ENCODE measurements around the gene SERPIND1. TPM values are rescaled to one million over a fixed set of nuclear protein-coding genes. Genes with fewer than 3 reads are reported as not detected.
"Not testable (repeated sequence)": the region's sequence is repeated elsewhere in the genome, so short reads cannot be mapped to it uniquely, and the experiment has no call there.

Gene SERPIND1
- total RNA-seq, 4 donors from 2014 or later: not detected

GRCh38 chr22:20729194-20729593 lies 44.7 kb upstream of the SERPIND1 start:
- TF ChIP-seq POLR2A (IDR thresholded peaks at IDR 0.05) (no peak), CTCF (IDR thresholded peaks at IDR 0.05) (no peak)
- Histone ChIP-seq H3K4me3 (no peak overlapping the region), H3K36me3 (peaks cover 0 to 64% (median 0%) of the 10 kb centered on the region in 3 donors), H3K4me1 (no peaks in the 10 kb centered on the region), H3K27me3 (no peaks in the 10 kb centered on the region), H3K9me3 (no peaks in the 10 kb centered on the region), H3K27ac (no peak overlapping the region)
- no peak for DNase-seq

GRCh38 chr22:20732431-20732830 lies 41.5 kb upstream of the SERPIND1 start:
- H3K4me3 ChIP-seq, DNase-seq, H3K4me1 ChIP-seq, H3K27ac ChIP-seq, H3K27me3 ChIP-seq, H3K9me3 ChIP-seq: not testable (repeated sequence)
- peaks cover 0 to 35% (median 0%) of the 10 kb centered on the region in 3 donors for H3K36me3 ChIP-seq

- H3K36me3 ChIP-seq: peaks cover 0 to 21% (median 0%) of the 10 kb centered on the region in 3 donors
- not testable (repeated sequence) for H3K9me3 ChIP-seq, H3K27ac ChIP-seq, DNase-seq, H3K4me3 ChIP-seq, H3K4me1 ChIP-seq, H3K27me3 ChIP-seq
These were observed 38.4 kb upstream of the SERPIND1 start for GRCh38 chr22:20735356-20736162.

- H3K27ac ChIP-seq, DNase-seq: not testable (repeated sequence)
These were observed 37.0 kb upstream of the SERPIND1 start for GRCh38 chr22:20736891-20737290.

GRCh38 chr22:20738394-20739089 lies 35.4 kb upstream of the SERPIND1 start:
- H3K36me3 ChIP-seq: peaks cover 0 to 41% (median 4%) of the 10 kb centered on the region in 3 donors
- TF ChIP-seq CTCF (IDR thresholded peaks at IDR 0.05): no peak
- TF ChIP-seq POLR2A (IDR thresholded peaks at IDR 0.05): no peak
- H3K27ac ChIP-seq: no peak overlapping the region
- no peak for DNase-seq
- H3K4me1 ChIP-seq: no peaks in the 10 kb centered on the region
- peaks cover 0 to 4% (median 0%) of the 10 kb centered on the region in 4 donors for H3K9me3 ChIP-seq
- no peak overlapping the region for H3K4me3 ChIP-seq
- H3K27me3 ChIP-seq: no peaks in the 10 kb centered on the region

More at GRCh38 chr22:20736891-20737290, 37.0 kb upstream of the SERPIND1 start:
- not testable (repeated sequence) for H3K27me3 ChIP-seq, H3K9me3 ChIP-seq, H3K4me1 ChIP-seq, H3K4me3 ChIP-seq
- H3K36me3 ChIP-seq: peaks cover 0 to 34% (median 4%) of the 10 kb centered on the region in 3 donors

GRCh38 chr22:20740222-20740951 lies 33.5 kb upstream of the SERPIND1 start:
- peaks cover 0 to 4% (median 0%) of the 10 kb centered on the region in 4 donors for H3K9me3 ChIP-seq
- no peaks in the 10 kb centered on the region for H3K4me1 ChIP-seq
- H3K4me3 ChIP-seq: no peak overlapping the region
- DNase-seq: no peak
- H3K36me3 ChIP-seq: peaks cover 0 to 60% (median 4%) of the 10 kb centered on the region in 3 donors
- H3K27me3 ChIP-seq: no peaks in the 10 kb centered on the region
- H3K27ac ChIP-seq: no peak overlapping the region
- TF ChIP-seq POLR2A (IDR thresholded peaks at IDR 0.05) (no peak), CTCF (IDR thresholded peaks at IDR 0.05) (no peak)

Measured in Peyer's patch (tissue), 4 donors.